ENCODE measurements around the gene GGA2.
"Not testable (repeated sequence)": the region's sequence is repeated elsewhere in the genome, so short reads cannot be mapped to it uniquely, and the experiment has no call there.

Gene GGA2

DNA sequence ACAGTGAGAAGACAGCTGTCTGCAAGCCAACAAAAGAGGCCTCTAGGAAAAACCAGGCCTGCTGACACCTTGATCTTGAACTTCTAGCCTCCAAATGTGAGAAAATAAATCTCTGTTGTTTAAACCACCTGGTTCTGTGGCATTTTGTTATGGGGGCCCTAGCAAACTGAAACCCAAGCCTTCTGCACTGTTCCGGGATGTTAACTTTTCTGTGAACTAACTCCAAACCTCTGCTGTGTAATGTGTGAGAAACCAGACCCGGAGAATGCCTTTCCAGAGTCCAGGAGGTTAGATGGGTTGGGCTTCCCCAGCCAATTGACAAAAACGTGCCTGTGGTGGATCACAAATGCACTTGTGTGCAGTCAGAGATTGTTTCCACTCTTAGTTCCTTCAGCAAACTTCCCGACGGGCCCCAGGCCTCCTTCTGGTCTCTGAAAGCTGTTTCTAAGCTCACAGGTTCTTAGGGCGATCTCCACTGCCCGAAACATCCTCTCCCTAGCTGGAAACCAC is 13.6 kb upstream of the GGA2 start:
- no peak for DNase-seq

GRCh38 chr16:23523321-23523720 is 13.0 kb upstream of the GGA2 start:
- no peak for DNase-seq

DNA sequence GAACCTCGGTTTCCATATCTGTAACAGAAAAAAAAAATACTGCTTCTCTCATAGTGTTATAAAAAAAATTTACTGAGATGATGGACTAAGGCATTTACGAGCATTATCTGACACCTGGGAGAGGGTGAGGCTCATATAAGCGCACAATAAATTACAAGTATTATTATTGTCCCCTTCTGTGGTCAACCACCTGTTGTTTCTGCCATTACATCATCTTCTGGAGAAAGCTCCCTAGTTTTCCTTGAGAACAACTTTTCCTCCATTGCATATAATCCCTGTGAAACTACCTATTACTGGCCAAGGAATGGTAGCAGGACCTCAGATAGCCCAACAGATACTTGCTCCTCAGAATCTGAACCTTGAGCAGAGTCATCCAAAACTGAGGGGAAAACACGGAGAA is 11.7 kb upstream of the GGA2 start:
- no peak for DNase-seq

GRCh38 chr16:23521037-23521743 is 10.9 kb upstream of the GGA2 start:
- DNase-seq: no peak

- no peak for DNase-seq
Measured at GRCh38 chr16:23520500-23520899, 10.2 kb upstream of the GGA2 start.

DNA sequence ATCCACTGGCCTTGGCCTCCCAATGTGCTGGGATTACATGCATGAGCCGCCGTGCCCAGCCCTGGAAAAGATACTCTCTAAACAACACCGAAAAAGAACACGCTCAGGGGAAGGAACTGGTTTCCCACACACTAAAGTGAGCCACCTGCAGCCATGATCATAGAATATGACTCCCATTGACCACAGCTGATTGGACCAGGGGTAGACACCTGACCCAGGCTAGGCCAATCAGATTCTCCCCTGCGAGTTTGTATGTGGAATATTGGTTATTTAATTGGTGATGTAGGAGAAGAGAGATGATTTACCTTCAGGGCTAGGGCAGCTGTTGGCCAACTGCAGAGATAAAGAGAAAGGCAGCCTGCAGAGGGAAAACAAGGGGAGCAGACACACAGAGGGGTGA is 9.0 kb upstream of the GGA2 start:
- DNase-seq: no peak

DNA sequence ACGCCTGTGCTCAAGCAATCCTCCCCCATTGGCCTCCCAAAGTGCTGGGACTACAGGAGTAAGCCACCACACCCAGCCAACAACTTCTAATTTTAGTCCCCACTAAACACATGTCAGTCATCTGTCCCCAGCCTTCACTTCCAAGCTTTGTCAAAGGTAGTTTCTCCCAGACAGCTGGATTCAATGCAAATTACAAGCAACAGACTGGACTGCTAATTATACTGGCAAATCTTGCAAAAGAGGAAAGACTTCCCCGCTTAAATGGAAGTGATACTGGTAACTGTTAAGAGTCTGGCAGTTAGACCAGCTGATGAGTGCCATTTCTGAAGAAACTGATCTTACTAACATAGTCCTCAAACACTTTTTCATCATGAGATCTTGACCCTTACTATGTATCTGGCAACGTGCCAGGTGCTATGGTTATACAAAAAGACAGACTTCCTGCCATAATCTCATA is 8.2 kb upstream of the GGA2 start:
- no peak for DNase-seq

- no peak for DNase-seq
Measured at GRCh38 chr16:23516366-23517137, 6.3 kb upstream of the GGA2 start.

DNA sequence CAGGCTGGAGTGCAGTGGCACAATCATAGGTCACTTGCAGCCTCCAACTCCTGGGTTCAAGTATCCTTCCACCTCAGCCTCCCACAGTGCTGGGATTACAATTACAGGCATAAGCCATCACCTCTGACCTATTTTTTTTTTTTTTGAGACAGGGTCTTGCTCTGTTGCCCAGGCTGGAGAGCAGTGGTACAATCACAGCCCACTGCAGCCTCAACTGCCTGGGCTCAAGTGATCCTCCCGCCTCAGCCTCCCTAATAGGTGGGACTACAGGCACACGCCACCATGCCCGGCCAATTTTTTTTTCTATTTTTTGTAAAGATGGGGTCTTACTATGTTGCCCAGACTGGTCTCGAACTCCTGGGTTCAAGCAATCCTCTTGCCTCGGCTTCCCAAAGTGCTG is 5.6 kb upstream of the GGA2 start:
- no peak for DNase-seq

- no peak for DNase-seq
Measured at GRCh38 chr16:23514381-23515152, 4.3 kb upstream of the GGA2 start.

GRCh38 chr16:23512168-23512695 is 1.9 kb upstream of the GGA2 start:
- no peak for DNase-seq

GRCh38 chr16:23511731-23512130 is 1.4 kb upstream of the GGA2 start:
- no peak for DNase-seq

- not testable (repeated sequence) for DNase-seq
Measured at GRCh38 chr16:23510915-23511270, 599 bp upstream of the GGA2 start.

- no peak for DNase-seq
Measured at GRCh38 chr16:23509782-23510163, 521 bp downstream of the GGA2 start.

- no peak for DNase-seq
Measured at GRCh38 chr16:23509441-23509754, 896 bp downstream of the GGA2 start.

- DNase-seq: no peak
Measured at GRCh38 chr16:23508589-23509440, 1.5 kb downstream of the GGA2 start.

DNA sequence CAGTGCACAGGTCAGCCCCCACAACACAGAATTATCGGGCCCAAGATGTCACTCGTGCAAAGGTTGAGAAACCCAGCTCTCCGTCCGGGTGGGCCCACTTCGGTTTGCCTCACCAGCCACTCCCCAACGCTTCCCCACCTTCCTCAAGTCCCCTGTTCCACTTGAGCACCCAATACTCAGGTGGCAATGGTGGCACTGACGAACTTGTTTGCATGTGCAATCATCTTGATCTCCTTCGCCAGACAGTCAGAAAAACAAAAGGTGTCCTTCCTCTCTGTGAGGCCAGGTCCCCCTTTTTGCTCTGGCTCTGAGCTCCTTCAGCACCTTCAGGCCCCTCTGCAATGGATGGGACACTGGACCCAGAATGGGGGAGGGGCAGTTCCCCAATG is 3.7 kb downstream of the GGA2 start:
- DNase-seq: no peak

DNA sequence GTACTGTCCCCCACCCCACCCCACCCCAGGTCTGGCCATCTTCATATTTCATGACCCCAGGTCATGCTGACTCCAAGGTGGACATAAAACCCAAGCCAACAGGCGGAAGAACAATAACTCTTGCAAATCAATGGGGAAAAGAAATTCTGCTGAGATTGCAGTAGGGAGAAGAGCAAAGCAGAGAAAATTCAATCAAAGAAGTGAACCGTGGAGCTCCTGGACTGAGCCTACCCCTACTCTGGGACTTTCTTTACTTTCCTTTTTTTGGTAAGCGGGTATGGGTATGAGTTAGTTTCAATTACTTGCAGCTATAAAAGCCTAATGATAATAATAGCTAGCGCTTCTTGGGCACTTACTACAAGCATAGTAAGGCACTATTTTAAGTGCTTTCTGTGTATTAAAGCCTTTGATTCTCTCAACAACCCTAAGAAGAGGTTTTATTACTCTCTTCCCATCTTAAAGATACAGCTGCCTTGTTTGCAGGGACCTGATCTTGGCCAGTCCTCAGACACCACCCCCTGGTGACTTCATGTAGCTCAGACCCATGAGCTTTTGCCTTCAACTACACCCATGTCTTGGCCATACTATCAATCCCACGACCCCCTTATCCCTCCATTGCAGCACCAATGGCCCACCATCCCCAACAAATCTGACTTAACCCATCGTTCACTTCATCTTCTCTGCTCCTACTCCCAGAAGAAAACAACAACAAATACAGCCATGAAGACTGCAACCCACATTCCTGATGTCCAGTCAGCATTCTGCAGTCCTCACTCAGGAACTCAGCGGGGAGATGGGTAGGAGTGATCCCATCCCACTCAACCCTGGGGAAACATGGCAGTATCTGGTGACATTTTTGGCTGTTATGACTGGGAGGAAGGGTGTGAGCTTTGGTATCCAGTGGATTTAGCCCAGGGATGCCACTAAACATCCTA is 4.4 kb downstream of the GGA2 start:
- no peak for DNase-seq

- DNase-seq: no peak
Measured at GRCh38 chr16:23505180-23505665, 5.1 kb downstream of the GGA2 start.

- no peak for DNase-seq
Measured at GRCh38 chr16:23504453-23505179, 5.7 kb downstream of the GGA2 start.

- DNase-seq: no peak
Measured at GRCh38 chr16:23504076-23504452, 6.2 kb downstream of the GGA2 start.
